ENCODE results near the gene SCNN1A.
A peak's percentile ranks its signal among the peaks of the same experiment; 100 is the strongest.

The SCNN1A gene

GRCh38 chr12:6368906-6369525 is 6.3 kb downstream of the SCNN1A start:
- no peak for DNase-seq (ENCODE audit: low spot score)

GRCh38 chr12:6367969-6368892 is 7.1 kb downstream of the SCNN1A start:
- DNase-seq (ENCODE audit: low spot score) = no peak

GRCh38 chr12:6367065-6367968 is 8.0 kb downstream of the SCNN1A start:
- peak; percentile 64 for DNase-seq (ENCODE audit: low spot score)

GRCh38 chr12:6364044-6364374 is 11.4 kb downstream of the SCNN1A start:
- DNase-seq (ENCODE audit: low spot score) = no peak

GRCh38 chr12:6363330-6364043 is 11.9 kb downstream of the SCNN1A start:
- peak; percentile 60 for DNase-seq (ENCODE audit: low spot score)

GRCh38 chr12:6363010-6363329 is 12.4 kb downstream of the SCNN1A start:
- DNase-seq (ENCODE audit: low spot score) = no peak

- no peak for DNase-seq (ENCODE audit: low spot score)
Observed at GRCh38 chr12:6362403-6362802, 13.0 kb downstream of the SCNN1A start.

- DNase-seq (ENCODE audit: low spot score) = no peak
Observed at GRCh38 chr12:6361834-6362233, 13.5 kb downstream of the SCNN1A start.

GRCh38 chr12:6360578-6361490 is 14.5 kb downstream of the SCNN1A start:
- no peak for DNase-seq (ENCODE audit: low spot score)

- no peak for DNase-seq (ENCODE audit: low spot score)
Observed at GRCh38 chr12:6360080-6360571, 15.2 kb downstream of the SCNN1A start.

- no peak for DNase-seq (ENCODE audit: low spot score)
Observed at GRCh38 chr12:6358881-6359280, 16.5 kb downstream of the SCNN1A start.

GRCh38 chr12:6356374-6356820 is 19.0 kb downstream of the SCNN1A start:
- no peak for DNase-seq (ENCODE audit: low spot score)

- no peak for DNase-seq (ENCODE audit: low spot score)
Observed at GRCh38 chr12:6355491-6356373, 19.6 kb downstream of the SCNN1A start.

GRCh38 chr12:6354495-6355393 is 20.6 kb downstream of the SCNN1A start:
- no peak for DNase-seq (ENCODE audit: low spot score)

GRCh38 chr12:6352193-6353173 is 22.9 kb downstream of the SCNN1A start:
- no peak for DNase-seq (ENCODE audit: low spot score)

GRCh38 chr12:6351622-6352021 is 23.7 kb downstream of the SCNN1A start:
- no peak for DNase-seq (ENCODE audit: low spot score)
